ENCODE data around the gene SKI.
A peak's percentile ranks its signal among the peaks of the same experiment; 100 is the strongest.
"Not testable (repeated sequence)": the region's sequence is repeated elsewhere in the genome, so short reads cannot be mapped to it uniquely, and the experiment has no call there.

Gene SKI

DNA sequence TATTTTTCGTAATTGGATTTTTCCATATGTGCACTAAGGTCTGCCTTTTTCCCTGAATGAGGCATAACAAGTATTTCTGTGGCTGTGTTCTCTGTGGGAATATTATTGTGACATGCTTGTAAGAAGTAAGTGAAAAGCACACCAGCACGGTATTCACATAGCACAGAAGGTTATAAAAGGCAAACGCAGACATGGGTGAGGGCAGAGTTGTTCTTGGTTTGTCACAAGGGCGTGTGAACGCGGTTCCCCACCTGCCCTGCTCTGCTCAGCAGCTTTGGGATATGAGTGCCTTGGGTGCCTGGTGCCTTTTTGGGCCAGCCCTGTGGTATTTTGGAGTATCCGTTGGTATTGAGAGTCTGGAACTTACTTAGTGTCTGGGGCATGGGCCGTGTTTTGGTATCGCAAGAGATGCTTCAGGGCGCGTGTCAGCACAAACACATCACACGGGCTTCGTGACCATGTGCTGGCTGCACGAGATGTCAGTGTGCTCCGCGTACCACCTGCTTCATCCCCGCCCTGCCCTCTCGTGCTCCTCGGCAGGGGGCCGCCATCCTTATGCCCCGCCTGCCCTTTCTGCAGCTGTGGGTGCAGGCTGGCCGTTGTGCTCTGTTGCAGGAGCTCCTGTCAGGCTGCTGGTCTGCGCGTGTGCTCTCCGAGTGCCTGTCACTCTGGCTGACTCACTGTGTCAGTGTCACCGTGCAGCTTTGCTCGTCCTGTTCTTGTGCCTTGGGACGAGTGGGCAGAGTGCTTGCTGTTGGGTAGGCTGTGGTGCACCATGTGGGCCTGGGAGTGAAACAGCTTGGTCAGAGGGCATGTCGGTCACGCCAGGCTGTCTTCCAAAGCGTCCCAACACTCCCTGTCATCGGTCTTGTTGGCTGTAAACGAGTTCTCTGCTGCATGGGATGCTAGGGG, 15.0 kb downstream of the SKI start:
- no peak for DNase-seq (ENCODE audit: low spot score)

DNA sequence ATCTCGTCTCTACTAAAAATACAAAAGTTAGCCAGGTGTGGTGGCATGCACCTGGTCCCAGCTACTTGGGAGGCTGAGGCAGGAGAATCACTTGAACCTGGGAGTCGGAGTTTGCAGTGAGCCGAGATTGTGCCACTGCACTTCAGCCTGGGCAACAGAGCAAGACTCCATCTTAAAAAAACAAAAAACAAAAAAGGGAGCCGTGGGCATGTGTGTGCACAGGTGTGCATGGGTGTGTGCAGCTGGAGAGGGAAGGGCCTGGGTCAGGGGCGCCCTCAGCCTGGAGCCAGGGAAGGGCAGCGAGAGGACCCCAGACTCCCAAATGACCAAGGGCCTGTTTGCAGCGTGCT, 18.9 kb downstream of the SKI start:
- DNase-seq (ENCODE audit: low spot score), result not testable (repeated sequence)

DNA sequence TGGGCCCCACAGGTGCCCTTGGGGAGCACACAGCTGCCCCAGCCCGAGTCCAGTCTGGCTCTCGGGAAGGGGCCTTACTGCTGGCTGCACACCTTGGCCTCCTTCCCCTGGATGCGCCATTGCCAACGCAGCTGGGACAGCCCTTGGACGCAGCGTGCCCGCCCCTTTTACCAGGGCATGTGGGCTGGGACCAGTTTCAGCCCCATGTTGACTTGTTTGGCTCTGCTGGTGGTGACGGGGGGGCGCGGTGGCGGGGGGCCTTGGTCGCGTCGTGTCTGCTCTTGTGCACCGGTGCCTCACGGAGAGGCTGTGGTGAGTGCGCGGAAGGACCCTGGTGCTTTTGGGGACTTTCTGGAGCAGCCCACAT, 19.6 kb downstream of the SKI start:
- no peak for DNase-seq (ENCODE audit: low spot score)

DNA sequence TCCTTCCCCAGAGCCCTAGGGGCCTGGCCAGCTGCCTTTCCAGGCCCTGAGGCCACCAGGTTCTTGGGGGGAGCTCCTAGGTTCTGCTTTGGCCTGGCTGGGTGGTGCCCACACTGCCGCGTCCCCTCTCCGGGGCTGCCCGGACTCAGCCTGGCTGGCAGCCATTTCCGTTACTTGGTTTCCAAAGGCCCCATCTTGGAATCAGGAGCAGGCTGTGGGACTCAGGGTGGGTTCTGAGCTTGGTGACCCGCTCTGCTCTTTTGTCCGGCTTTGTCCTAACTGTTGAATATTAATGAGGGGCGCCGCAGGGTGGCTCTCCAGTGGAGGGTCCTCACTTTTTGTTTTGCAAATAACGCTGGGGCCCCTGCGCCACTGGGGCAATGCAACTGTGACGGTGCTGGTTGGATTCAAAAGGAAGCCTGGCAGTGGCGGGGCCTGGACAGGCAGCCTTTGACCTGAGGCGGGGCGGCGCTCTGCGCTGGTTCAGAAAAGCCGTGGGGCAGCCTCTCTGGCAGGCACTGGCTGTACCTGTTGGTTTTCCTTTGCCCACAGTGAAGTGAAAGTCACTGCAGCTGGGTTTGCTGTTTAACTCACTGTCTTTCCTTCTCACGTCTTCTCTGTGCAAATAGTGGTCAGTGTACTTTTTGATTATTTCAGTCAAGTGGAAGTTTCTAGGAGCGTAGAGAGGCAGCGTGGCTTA, 20.2 kb downstream of the SKI start:
- no peak for DNase-seq (ENCODE audit: low spot score)

DNA sequence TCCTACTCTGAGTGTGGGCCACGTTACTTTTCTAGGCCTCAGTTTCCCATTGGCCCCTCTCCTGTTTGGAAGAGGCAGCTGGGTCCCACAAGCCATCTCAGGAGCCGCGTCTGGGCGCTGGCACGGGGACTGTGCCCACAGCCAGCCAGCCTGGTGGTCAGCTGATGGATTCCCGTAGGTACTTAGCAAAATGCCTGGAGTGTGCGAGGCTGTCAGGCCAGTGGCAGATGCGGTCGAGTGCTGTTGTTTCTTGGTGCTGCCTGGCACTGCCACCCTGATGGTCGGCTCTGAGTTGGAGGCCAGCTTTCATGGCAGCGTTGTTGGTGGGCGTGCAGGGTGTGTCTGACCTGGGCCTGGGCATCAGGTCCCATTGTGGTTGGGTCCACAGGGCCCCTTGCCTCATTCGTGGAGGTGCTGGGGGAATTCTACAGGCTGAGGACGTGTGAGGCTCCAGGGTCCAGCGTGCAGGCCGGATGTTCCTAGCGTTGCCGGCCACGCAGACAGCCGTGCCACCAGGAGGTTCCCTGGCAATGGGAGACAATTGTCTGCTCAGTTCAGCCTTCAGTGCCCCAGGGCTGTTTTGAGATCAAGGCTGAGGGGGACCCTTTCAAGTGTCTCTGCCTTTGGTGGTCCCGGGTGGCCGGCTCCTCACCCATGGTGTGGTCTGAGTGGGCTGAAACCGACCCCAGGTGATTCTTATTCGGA, 20.9 kb downstream of the SKI start:
- DNase-seq (ENCODE audit: low spot score), result no peak

DNA sequence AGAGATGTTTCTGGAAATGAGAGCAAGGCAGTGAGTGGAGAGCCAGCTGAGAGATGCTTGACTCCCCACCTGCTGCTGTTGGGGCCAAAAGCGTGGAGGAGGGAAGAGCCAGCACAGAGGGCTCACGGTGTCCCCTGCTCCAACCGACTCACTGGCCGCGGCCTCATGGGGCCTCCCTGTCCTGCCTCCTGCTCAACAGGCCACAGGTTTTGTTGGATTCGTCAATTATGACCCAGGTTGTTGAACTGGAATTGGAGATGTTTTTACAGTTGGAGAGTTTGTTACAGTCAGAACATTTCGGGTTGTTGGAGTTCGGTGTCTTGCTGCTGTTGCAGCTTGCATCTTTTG, 21.4 kb downstream of the SKI start:
- no peak for DNase-seq (ENCODE audit: low spot score)

DNA sequence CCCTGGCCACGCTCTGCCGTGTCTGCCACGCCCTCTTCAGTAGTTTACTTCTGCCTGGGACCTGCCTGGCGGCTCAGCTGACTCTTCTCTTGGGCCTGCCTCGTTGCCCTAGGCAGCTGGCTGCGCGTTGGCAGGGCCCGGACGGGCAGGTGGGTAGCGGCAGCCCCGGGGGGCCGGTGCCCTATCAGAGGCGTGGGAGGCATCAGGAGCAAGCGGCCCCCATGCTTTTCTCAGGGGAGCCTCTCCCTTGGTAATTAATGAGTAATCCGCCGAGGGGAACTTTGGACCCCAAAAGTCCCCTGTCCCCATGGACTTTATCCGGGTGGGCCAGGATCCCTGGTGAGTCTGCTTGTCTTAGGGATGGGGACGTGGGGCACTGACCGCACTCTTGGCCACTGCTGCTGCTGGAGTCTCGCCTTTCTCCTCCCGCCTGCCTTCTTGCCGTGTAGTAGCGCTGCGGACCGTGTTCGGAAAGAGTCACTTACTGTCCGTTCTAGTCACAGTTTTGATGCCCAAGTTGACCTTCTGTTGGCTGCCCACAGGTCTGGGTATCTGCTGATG, 22.7 kb downstream of the SKI start:
- DNase-seq (ENCODE audit: low spot score), result no peak

DNA sequence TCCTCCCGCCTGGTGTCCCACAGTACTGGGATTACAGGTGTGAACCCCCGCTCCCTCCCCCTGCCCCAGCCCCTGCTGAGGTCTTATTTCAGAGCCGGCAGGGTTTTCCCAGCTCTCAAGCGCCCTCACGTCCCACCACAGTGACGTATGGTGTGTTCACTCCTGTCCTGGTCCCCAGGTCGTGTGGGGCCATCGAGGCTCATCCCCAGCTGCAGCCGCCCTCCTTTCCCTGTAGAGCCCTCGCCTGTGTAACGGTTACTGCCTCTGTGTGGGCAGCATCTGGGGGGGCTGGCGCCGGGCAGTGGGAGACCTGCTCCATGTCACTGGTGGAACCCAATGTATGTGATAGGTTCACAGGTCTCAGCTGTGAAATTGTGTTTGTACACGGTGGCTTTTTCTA, 23.2 kb downstream of the SKI start:
- no peak for DNase-seq (ENCODE audit: low spot score)

DNA sequence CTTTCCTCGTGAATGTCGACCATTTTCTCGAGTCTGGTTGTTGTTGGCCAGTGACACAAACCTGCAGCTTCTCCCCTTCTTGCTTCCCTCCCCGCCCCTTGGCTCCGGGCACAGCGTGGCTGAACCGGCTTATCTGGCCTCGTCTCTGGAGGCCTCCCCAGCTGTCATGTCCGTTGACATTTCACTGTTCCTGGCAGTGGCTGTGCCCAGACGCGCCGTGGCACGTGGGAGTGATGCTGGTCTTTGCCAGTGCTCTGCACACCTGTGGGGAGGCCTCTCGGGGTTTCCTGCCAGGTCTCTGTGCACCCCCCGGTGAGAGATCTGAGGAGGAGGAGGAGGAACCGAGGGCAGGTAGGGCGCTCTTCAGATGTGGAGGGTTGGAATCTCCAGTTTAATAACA, 23.7 kb downstream of the SKI start:
- no peak for DNase-seq (ENCODE audit: low spot score)

DNA sequence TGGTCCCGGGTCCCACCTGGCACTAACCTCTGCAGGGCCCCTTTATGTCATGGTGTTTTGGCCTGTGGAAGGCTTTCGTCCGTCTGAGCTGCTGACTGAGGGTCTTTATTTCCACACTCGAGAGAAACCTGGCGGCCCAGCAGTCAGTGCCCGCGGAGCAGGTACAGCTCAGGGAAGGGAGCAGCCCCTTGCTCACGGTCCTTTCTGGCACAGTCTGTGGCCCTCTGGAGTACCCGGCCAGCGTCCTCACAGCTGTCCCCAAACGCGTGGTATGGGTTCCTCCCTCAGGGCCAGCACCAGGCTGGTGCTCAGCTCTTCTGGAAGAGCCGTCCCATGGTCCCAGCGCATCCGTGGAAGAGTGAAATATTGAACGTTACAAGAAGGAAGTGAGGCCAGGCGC, 24.3 kb downstream of the SKI start:
- no peak for DNase-seq (ENCODE audit: low spot score)

DNA sequence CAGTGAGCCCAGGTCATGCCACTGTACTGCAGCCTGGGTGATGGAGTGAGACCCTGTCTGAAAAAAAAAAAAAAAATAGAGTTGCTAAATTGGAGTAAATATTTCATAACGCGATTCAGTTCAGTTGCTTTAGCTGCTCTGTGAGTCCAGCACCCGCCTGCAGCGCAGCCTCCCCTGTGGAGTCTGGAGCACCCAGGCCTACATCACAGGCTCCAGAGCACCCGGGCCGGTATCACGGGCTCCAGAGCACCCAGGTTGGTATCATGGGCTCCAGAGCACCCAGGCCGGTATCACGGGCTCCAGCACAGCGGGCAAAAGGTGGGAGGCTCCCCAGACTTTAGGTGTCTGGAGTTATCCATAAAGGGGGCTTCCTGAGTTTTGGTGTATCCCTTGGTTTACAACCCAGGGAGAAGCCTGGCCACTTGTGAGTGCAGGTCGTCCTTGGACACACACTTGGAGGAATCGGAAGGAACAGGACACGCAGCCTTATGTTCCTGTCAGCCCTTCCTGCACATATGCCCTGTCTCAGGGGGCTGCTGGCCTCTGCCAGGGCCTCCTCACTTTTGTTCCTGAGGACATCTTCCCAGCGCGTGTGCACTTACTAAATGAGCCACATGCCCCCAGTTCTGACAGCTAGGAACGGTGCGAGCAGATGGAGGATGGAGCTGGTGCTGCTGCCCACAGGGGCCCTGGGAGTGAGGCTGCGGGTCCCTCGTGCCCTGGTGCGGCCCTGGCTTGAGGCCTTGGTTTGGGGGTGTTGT, 25.1 kb downstream of the SKI start:
- DNase-seq (ENCODE audit: low spot score), result no peak

DNA sequence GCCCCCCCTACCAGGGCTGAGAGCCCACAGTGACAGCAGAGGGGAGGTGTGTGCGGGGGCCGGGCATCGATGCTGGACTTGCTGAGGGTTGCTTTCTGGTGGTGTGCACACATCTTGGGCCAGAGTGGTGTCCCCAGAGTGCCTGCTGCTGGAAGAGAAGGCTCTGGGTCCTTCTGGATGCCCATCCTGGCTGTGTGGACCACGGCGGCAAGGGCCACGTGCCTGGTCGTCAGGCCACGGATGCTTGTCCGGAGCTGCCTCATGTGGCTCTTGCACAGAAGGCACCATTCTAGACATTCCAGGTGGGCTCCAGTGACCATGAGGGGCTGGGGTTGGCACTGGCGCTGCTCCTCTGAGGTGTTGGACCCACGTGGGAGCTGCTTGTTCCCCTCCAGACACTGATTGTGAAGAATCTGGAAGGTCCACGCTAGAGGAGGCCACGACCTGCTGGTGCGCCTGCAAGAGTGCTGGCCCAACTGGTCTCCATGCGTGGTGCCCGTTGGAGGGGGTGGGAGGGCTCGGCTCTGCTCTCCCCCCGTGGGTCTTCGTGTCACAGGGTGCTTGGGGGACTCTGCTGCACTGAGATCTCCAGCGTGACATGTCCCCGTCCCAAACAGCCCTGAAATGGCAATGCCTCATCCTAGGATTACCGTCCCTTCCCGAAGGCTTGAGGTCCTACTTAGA, 25.8 kb downstream of the SKI start:
- DNase-seq (ENCODE audit: low spot score), result no peak

DNA sequence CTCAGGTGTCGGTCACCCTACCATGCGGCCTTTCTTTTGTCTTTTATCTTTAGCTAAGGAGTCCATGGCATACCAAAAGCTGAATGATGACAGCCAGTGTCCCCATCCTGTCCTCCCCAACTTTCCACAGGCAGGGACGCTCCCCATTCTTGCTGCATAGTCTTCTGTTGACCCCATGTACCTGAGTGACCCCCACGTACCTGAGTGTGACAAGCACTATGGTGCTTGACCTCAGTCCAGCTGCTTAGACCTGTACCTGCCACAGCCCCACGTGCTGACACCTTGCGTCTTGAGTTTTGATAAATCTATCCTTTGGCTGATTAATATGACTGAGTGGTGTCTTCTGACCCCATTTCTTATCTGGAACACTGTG, 26.9 kb downstream of the SKI start:
- DNase-seq (ENCODE audit: low spot score), result no peak

DNA sequence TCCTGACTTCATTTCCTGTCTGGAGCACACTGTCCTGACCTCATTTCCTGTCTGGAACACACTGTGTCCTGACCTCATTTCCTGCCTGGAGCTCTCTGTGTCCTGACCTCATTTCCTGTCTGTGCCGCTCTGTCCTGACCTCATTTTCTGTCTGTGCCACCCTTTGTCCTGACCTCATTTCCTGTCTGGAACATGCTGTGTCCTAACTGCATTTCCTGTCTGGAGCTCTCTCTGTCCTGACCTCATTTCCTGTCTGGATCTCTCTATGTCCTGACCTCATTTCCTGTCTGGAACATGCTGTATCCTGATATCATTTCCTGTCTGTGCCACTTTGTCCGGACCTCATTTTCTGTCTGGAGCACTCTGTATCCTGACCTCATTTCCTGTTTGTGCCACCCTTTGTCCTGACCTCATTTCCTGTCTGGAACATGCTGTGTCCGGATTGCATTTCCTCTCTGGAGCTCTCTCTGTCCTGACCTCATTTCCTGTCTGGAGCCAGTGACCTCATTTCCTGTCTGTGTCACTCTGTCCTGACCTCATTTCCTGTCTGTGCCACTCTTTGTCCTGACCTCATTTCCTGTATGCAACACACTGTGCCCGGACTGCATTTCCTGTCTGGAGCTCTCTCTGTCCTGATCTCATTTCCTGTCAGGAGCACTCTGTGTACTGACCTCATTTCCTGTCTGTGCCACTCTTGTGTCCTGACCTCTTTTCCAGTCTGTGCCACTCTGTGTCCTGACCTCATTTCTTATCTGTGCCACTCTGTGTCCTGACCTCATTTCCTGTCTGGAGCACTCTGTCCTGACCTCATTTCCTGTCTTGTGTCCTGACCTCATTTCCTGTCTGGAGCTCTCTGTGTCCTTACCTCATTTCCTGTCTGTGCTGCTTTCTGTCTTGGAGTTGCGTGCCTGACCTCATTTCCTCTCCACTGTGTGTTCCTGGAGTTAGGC, 27.6 kb downstream of the SKI start:
- DNase-seq (ENCODE audit: low spot score), result no peak

DNA sequence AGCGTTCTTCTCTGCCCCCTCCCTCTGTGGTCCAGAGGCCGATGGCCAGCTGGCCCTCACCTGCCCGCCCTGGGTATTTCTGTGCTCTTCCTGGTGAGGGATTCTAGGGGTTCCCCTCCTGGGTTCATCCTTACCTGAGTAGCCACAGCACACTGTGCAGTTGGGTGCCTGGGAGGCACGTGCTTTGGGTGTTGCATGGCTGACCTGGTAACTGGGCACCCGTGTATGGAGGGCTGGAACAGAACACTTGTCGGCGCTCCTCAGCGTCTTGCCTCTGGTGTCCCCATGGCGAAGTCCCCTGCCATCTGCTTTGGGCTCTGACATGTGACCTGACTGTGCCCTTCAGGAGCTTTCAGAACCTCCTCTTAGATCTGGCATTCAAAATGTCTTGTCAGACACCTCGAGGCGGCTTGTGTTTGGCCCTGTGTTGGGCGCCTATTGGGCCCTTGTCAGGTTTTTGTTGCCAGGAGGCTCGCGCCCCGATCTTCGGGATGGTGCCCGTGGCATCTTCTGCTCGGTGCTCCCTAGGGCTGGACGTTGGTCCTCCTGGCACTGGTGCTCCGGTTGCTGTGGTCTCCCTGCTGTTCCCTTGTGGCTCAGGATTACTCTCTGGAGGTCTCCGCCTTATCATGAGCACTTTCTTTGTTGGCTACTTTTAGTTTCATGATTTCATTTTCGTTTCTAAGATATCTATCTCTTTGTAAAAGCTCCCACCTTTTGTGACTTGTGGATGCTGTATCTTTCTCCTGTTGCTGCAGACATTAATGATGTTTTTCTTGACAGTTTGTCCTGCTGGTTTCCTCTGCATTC, 28.5 kb downstream of the SKI start:
- no peak for DNase-seq (ENCODE audit: low spot score)

DNA sequence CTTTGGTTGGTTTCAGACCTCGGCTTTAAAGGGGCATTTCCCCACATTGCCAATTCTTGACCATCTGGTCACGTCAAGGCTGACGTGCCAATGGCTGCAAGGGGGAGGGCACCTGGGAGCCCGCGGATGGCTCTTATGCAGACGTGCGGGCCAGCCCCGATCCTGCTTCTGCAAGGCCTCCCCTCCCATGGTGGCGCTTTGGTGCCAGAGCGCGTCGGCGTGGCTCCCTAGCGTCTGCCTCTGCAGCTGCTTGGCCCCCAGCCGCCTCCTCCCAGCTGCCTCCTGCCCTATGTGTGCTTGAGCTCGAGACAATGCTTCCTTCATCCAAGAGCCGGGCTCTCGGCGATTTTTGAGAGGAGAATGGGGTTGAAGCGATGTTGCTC, 29.1 kb downstream of the SKI start:
- peak; percentile 52 for DNase-seq (ENCODE audit: low spot score)

DNA sequence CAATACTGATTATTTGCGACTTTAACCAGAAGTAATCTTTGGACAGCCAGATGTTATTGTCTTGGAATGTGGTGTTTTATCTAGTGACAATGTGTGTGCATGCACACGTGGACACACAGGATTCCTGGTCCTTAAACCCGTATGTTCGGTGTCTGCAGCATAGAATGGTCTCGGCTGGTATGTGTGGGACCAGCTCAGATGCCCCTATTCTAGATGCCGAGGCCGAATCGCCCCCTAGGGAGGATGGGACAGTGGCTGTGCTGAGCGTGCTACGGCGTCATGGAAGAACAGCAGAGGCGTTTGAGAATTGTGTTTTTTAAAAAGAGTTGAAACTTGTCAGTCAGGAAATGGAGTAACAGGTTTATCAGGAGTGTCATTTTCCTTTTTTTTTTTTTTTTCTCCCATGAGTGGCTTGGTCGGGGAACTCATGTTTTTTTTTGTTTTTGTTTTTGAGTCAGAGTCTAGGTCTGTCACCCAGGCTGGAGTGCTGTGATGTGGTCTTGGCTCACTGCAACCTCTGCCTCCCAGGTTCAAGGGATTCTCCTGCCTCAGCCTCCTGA, 30.1 kb downstream of the SKI start:
- no peak for DNase-seq (ENCODE audit: low spot score)

DNA sequence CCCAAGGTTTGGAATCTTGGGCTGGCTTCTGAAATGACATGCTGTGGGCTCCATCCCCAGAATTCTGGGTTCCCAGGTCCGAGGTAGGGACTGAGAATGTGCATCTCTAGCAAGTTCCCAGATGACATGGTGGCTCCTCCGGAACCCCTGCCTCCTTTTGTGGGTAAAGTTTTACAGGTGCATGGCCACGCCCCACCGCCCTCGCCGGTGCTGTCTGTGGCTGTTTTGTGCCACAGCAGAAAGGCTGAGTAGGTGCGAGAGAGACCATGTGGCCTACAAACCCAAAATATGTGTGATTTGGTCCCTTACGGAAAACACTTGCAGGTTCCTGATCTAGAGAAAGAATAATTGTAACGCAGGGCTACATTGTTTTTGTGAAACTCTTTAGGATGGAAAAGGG, 30.9 kb downstream of the SKI start:
- no peak for DNase-seq (ENCODE audit: low spot score)

DNA sequence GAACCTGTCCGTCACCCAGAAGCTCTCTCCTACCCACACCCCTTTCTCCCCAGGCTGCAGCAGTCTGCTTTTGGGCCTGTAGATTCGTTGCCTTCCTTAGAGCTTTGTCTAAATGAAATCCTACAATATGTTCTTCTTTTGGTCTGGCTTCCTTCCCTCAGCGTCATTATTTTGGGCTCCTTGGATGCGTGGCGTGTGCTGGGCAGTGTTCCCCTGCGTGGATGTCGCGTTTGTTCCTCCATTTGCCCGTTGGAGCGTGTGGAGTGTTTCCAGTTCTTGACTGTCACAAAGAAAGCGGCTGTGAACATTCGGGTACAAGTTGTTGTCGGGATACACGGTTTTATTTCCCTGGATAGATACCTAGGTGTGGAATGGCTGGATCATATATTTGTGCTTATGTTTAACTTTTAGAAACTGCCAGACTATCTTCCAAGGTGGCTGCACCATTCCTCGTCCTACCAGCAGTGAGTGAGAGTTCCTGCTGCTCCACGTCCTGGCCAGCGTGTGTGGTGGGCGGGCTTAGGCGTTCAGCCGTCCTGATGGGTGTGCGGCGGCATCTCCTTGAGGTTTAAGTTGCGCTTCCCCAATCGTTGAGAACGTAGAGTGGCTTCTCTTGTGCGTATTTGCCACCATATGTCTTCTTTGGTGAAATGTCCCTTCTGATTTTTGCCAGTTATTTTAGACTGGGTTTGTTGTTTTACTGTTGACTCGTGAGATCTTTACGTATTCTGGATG, 31.7 kb downstream of the SKI start:
- no peak for DNase-seq (ENCODE audit: low spot score)
